ENCODE measurements around the gene GMPR. TPM values are rescaled to one million over a fixed set of nuclear protein-coding genes. Genes with fewer than 3 reads are reported as not detected.

The GMPR gene
- total and polyA plus RNA-seq, 8 donors: 4.5 to 25.9 (median 7.0) TPM

DNA sequence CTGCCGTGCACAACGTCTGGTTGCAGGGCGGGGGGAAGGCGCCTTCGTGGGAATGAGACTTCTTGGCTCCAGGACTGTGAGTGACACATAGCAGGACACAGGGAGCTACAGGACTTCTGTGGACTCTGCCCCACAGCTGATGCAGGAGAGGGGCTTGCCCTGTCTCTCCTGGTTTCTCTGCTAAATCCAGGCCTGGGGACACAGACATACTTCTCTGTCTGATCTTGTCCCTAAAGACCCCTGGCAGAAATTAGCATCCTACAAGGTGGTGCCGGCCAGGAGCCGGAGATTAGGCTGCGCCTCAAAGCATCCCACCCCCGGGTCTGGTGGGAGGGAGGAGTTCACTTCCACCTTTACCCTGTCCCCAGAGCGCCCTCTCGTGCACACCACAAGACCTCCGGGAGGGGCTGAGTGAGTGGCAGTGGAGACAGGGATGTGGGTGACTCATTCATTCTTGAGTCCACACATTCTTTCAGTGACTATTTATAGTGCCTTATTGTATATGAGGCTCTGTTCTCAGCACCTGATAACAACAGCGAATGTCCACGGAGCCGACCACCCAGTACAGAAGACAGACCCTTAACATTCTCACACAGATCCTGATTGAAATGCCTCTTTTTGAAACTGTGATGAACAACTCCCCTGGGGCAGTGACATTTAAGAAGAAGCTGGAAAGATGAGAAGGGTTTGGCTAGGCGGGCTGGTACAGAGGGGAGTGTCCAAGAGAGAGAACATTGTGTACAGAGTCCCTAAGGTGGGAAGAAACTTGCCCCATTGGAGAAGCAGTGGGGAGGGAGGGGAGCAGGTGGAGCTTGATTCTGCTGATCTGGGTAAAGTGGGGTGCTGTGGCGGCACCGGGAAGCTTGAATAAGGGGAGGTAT is 39.0 kb downstream of the GMPR start:
- no peaks in the 10 kb centered on the region for H3K36me3 ChIP-seq
- TF ChIP-seq, protein P1, sequence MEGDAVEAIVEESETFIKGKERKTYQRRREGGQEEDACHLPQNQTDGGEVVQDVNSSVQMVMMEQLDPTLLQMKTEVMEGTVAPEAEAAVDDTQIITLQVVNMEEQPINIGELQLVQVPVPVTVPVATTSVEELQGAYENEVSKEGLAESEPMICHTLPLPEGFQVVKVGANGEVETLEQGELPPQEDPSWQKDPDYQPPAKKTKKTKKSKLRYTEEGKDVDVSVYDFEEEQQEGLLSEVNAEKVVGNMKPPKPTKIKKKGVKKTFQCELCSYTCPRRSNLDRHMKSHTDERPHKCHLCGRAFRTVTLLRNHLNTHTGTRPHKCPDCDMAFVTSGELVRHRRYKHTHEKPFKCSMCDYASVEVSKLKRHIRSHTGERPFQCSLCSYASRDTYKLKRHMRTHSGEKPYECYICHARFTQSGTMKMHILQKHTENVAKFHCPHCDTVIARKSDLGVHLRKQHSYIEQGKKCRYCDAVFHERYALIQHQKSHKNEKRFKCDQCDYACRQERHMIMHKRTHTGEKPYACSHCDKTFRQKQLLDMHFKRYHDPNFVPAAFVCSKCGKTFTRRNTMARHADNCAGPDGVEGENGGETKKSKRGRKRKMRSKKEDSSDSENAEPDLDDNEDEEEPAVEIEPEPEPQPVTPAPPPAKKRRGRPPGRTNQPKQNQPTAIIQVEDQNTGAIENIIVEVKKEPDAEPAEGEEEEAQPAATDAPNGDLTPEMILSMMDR (IDR thresholded peaks at IDR 0.05): no peak
- H3K4me3 ChIP-seq: no peak overlapping the region
- 80 to 81% methylated on average over 18 of the region's 18 CpGs for WGBS, 2 donors
- peak in 3 of 4 donors; percentile 54 to 66 (median 64) for ATAC-seq
- H3K27ac ChIP-seq: no peak overlapping the region
- H3K4me1 ChIP-seq: no peaks in the 10 kb centered on the region
- intact Hi-C loops (cut with DNase I): no loop called here
- FAIRE-seq: no peak
- H3K9me3 ChIP-seq: no peaks in the 10 kb centered on the region
- DNase-seq: no peak
- H3K27me3 ChIP-seq: no peaks in the 10 kb centered on the region

DNA sequence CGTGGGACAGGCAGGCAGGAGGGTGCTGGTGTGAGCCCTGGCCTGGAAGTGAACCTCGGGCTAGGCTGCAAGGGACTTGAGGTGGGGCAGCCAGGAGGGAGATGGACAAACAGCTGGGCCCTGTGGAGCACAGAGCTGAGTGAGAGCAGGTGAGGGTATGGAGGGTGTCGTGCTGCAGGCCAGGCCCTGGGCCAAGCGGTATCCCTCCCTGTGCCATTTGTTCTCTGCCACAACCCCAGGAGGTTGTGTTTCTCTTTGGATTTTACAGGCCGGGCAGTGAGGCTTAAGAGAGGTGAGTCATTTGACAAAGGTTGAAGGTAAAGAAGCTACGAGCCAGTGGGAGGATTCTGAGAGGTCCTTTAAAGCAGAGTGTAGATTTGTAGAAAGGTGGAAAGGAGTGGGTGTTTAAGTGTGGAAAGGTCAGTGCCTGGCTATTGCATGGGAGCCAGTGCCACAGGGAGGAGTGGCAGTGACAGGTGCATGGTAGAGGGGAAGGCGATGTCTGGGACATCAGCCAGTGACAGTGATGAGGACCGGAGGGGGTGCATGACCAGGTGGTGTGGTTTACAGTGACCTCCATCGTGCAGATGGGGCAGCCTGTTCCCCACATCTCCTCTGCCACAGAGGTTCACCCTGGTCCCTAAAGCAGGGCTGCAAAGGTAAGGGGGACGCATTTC is 39.8 kb downstream of the GMPR start:
- Histone ChIP-seq H3K4me3 (no peak overlapping the region), H3K4me1 (no peaks in the 10 kb centered on the region), H3K27me3 (no peaks in the 10 kb centered on the region), H3K36me3 (no peaks in the 10 kb centered on the region), H3K27ac (no peak overlapping the region), H3K9me3 (no peaks in the 10 kb centered on the region)
- TF ChIP-seq, protein P1 (IDR thresholded peaks at IDR 0.05): no peak
- no peak for DNase-seq
- no peak for ATAC-seq
- no peak for FAIRE-seq
- intact Hi-C loops (cut with DNase I): no loop called here
- 89 to 90% methylated on average over 9 to 10 of the region's 10 CpGs for WGBS, 2 donors

DNA sequence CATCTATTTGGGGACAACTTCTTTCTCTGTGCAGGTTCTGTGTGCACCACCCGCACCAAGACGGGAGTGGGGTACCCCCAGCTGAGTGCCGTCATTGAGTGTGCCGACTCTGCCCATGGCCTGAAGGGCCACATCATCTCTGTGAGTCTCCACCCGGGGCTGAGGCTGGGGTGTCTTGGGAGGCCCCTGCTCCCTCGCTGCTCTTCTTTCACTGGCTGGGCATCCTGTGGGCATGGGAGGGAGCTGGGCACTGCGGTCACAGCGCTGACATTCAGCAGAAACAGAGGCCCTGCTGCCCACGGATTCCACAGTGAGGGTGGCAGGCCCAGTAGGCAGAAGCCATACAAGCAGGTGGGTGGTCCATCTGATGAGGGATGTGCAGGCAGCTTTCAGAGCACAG is 40.4 kb downstream of the GMPR start:
- Histone ChIP-seq H3K27ac (no peak overlapping the region), H3K27me3 (no peaks in the 10 kb centered on the region), H3K9me3 (no peaks in the 10 kb centered on the region), H3K36me3 (no peaks in the 10 kb centered on the region), H3K4me3 (no peak overlapping the region), H3K4me1 (no peaks in the 10 kb centered on the region)
- intact Hi-C loops (cut with DNase I): no loop called here
- ATAC-seq (no peak), DNase-seq (no peak), FAIRE-seq (no peak)
- 94 to 97% methylated on average over 9 of the region's 9 CpGs for WGBS, 2 donors
- TF ChIP-seq, protein P1 (IDR thresholded peaks at IDR 0.05): no peak

DNA sequence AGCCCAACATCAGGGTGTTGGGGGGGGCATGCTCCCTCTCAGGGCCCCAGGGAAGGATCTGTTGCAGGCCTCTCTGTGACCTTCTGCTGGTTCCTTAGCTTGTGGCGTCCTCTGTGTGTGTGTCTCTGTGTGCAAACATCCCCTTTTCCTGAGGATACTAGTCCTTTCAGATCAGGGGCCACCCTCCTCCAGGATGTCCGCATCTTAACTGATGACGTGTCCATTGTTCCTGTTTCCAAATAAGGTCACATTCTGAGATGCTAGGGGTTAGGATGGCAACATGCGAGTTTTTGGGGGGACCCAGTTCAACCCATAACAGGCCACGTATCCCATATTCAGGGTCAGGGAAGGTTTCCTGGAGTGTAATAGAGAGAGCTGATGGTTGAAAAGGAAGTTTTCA is 40.9 kb downstream of the GMPR start:
- no peaks in the 10 kb centered on the region for H3K36me3 ChIP-seq
- no peak for DNase-seq
- FAIRE-seq: no peak
- H3K4me3 ChIP-seq: no peak overlapping the region
- H3K9me3 ChIP-seq: no peaks in the 10 kb centered on the region
- H3K27me3 ChIP-seq: no peaks in the 10 kb centered on the region
- WGBS, 2 donors: 90 to 94% methylated on average over 5 of the region's 5 CpGs
- H3K27ac ChIP-seq: no peak overlapping the region
- no peak for ATAC-seq
- intact Hi-C loops (cut with DNase I): no loop called here
- TF ChIP-seq, protein P1 (IDR thresholded peaks at IDR 0.05): no peak
- H3K4me1 ChIP-seq: no peaks in the 10 kb centered on the region

DNA sequence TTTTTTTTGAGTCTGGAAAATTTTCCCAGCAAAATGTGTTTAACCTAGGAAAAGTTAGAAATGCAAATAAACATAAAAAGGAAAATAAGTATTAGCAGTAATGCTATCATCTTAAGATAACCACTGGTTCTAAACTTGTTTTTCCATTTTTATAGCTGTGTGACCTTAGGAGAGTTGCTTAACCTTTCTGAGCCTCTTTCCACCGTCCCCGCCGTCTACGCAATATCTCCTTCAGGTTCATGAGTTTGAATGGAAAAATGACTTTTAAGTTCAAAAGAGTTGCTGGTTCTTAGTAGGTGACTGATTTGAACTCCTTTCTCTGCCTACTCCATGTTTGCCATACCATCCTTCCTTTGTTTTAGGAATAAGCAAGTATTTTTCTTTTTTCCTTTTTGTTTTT is 44.0 kb downstream of the GMPR start:
- Histone ChIP-seq H3K4me1 (no peaks in the 10 kb centered on the region), H3K27ac (no peak overlapping the region), H3K9me3 (no peaks in the 10 kb centered on the region), H3K36me3 (no peaks in the 10 kb centered on the region), H3K4me3 (no peak overlapping the region), H3K27me3 (no peaks in the 10 kb centered on the region)
- TF ChIP-seq, protein P1 (IDR thresholded peaks at IDR 0.05): no peak
- DNase-seq: no peak
- FAIRE-seq: no peak
- ATAC-seq: no peak
- 89 to 90% methylated on average over 4 of the region's 4 CpGs for WGBS, 2 donors
- intact Hi-C loops (cut with DNase I): no loop called here
